ENCODE results near the gene COL4A6. TPM values are rescaled to one million over a fixed set of nuclear protein-coding genes. Genes with fewer than 3 reads are reported as not detected.

The COL4A6 gene
- total and polyA plus RNA-seq, 8 donors, result 0.58 to 30.8 (median 9.0) TPM

DNA sequence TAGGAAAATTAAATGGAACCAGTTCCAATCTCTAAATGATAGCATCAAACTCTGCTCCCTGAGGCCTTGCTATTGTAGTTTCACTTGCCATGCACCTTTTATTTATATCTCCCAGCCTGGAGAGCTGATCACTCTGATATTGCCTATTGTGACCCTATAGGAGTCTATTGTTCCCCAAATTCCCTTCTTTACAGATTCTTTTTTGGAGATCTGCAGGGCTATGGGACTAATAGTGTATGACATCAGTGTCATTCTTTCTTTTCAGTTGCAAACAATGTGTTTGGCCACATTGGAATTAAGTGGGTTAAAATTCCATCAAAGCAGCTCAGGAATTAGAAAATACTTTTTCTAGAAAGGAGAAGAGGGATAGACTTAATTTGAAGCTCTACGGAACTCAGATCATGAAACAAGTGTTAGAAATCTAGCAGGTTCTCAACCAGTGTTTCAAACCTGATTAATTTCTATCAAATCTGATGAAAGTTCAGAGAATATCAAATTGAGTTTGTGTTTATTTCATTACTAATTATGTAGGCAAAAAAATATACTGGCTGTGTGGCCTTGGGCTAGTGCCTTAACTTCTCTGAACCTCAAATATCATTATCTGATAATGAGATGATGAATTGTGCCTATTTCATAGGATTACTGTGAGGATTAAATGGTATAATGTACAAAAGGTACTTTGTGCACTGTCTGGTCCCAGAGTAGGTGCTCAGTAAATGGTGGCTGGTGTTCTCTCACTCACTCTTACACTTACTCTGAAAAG, 71.4 kb downstream of the COL4A6 start:
- WGBS, 5 donors, result 86 to 100% (median 98%) methylated on average over 1 of the region's 1 CpG
- Histone ChIP-seq H3K27me3 (no peaks in the 10 kb centered on the region), H3K36me3 (no peaks in the 10 kb centered on the region), H3K27ac (no peak overlapping the region), H3K4me1 (no peaks in the 10 kb centered on the region), H3K4me3 (no peak overlapping the region), H3K9me3 (no peaks in the 10 kb centered on the region)
- intact Hi-C loops (cut with DNase I; ENCODE audit: low total_unique reads), result no loop called here
- TF ChIP-seq, protein P1, sequence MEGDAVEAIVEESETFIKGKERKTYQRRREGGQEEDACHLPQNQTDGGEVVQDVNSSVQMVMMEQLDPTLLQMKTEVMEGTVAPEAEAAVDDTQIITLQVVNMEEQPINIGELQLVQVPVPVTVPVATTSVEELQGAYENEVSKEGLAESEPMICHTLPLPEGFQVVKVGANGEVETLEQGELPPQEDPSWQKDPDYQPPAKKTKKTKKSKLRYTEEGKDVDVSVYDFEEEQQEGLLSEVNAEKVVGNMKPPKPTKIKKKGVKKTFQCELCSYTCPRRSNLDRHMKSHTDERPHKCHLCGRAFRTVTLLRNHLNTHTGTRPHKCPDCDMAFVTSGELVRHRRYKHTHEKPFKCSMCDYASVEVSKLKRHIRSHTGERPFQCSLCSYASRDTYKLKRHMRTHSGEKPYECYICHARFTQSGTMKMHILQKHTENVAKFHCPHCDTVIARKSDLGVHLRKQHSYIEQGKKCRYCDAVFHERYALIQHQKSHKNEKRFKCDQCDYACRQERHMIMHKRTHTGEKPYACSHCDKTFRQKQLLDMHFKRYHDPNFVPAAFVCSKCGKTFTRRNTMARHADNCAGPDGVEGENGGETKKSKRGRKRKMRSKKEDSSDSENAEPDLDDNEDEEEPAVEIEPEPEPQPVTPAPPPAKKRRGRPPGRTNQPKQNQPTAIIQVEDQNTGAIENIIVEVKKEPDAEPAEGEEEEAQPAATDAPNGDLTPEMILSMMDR (IDR thresholded peaks at IDR 0.05), result no peak
- DNase-seq, result no peak

DNA sequence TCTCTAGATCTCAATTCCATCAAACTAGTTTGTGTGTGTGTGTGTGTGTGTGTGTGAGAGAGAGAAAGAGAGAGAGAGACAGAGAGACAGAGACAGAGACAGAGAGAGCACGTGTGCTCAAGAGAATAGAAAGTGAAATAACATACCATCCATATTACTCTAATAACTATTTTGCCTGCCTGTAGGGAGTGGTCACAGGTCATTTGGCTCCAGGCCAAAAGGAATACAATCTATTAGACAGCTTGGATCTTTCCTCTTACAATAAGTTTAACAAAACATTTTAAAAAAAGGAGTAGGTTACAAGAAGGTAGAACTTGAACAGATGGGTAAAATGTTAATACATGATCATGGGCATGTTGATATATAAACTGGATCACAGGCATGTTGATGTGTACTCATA, 76.2 kb downstream of the COL4A6 start:
- no peaks in the 10 kb centered on the region for H3K27me3 ChIP-seq
- TF ChIP-seq POLR2AphosphoS5 (IDR thresholded peaks at IDR 0.05) (no peak), EP300 (IDR thresholded peaks at IDR 0.05) (no peak), POLR2A (IDR thresholded peaks at IDR 0.05) (no peak)
- TF ChIP-seq, protein P1 (IDR thresholded peaks at IDR 0.05), result no peak
- peak in 1 of 2 donors; percentile 12 for DNase-seq
- no peak overlapping the region for H3K4me3 ChIP-seq
- no peak overlapping the region for H3K27ac ChIP-seq
- H3K36me3 ChIP-seq, result no peaks in the 10 kb centered on the region
- peaks cover 0 to 2% (median 0%) of the 10 kb centered on the region in 4 donors for H3K4me1 ChIP-seq
- WGBS, 5 donors, result 14 to 29% (median 22%) methylated on average over 1 of the region's 1 CpG
- no peaks in the 10 kb centered on the region for H3K9me3 ChIP-seq
- intact Hi-C loops (cut with DNase I; ENCODE audit: low total_unique reads), result no loop called here

DNA sequence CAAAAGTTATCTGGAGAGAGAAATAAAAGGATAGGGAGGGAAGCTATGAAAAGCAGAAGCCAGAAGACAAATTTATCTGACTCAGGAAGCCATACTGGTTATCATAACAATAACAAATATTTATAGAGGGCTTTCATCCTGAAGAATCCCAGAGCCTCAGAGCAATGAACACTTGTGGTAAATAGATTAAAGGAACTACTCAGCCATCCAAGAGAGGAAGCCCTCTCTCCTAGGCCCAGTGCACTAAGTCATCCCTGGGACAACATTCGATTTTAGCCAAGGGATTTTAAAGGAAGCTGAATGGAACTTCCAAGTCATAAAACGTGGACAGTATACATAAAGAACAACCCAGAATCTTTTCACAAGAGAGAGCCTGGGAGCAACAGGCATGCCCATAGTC, 76.9 kb downstream of the COL4A6 start:
- H3K4me3 ChIP-seq, result no peak overlapping the region
- WGBS, 5 donors, result 38 to 78% (median 53%) methylated on average over 2 of the region's 2 CpGs
- no peaks in the 10 kb centered on the region for H3K36me3 ChIP-seq
- intact Hi-C loops (cut with DNase I; ENCODE audit: low total_unique reads), result no loop called here
- H3K27me3 ChIP-seq, result no peaks in the 10 kb centered on the region
- H3K4me1 ChIP-seq, result peaks cover 0 to 3% (median 0%) of the 10 kb centered on the region in 4 donors
- no peak overlapping the region for H3K27ac ChIP-seq
- DNase-seq, result peak in 1 of 2 donors; percentile 20
- TF ChIP-seq, protein P1 (IDR thresholded peaks at IDR 0.05), result no peak
- H3K9me3 ChIP-seq, result no peaks in the 10 kb centered on the region

DNA sequence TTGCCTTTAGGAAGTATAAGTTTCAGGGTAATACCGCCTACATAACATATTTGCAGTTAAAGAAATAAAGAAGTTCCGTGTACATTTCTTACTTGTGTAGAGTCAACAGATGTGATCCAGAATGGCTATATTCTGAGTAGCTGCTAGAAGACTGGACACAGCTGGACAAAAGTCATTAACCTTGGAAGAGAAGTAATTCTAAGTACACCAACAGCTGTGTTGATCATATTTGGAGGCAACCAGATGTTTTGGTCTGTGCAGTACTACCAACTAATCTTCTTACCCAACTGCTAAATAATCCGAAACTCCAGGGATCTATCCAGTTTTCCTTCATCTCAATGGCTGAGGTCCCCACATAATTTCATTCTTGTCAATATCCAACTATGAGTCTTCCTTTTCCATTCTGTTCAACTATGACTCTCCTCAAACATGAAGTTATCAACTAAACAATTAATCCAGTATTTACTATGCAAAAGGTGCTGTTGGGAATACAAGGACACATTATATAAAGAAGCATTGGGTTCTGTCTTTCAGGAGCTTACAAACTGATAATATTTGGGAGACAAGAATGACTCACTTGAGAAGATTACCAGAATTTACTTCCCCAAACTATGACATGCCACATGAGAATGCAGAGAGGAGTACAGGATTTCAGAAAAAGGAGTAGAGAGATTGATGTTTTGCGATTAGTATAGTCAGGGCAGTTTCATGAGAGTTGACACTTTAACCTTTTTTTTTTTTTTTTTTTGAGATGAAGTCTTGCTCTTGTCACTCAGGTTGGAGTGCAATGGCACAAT, 78.2 kb downstream of the COL4A6 start:
- DNase-seq, result peak in 1 of 2 donors; percentile 13
- intact Hi-C loops (cut with DNase I; ENCODE audit: low total_unique reads), result no loop called here
- H3K4me3 ChIP-seq, result no peak overlapping the region
- no peaks in the 10 kb centered on the region for H3K27me3 ChIP-seq
- peaks cover 0 to 3% (median 0%) of the 10 kb centered on the region in 4 donors for H3K4me1 ChIP-seq
- 72 to 81% (median 79%) methylated on average over 4 of the region's 4 CpGs for WGBS, 5 donors
- no peaks in the 10 kb centered on the region for H3K9me3 ChIP-seq
- TF ChIP-seq, protein P1 (IDR thresholded peaks at IDR 0.05), result no peak
- no peak for TF ChIP-seq POLR2A (IDR thresholded peaks at IDR 0.05)
- no peak for TF ChIP-seq POLR2AphosphoS5 (IDR thresholded peaks at IDR 0.05)
- TF ChIP-seq EP300 (IDR thresholded peaks at IDR 0.05), result no peak
- no peaks in the 10 kb centered on the region for H3K36me3 ChIP-seq
- H3K27ac ChIP-seq, result no peak overlapping the region
